Gastrocnemius medialis (tissue), 4 donors: ENCODE measurements around the gene DDX27. TPM values are rescaled to one million over a fixed set of nuclear protein-coding genes. Genes with fewer than 3 reads are reported as not detected.
A peak's percentile ranks its signal among the peaks of the same experiment; 100 is the strongest.
"Not testable (repeated sequence)": the region's sequence is repeated elsewhere in the genome, so short reads cannot be mapped to it uniquely, and the experiment has no call there.

Experiments used
- ATAC-seq, 2 donors: fragments of 150-250 bp; one replicate each; pipeline ENCODE4 v1.9.1; 2016
- DNase-seq, 2 donors: peaks; one replicate each; pipeline ENCODE4 v3.0.0-alpha.2; 2019
- H3K27ac ChIP-seq, 4 donors: fragments of 200-600 bp; sonication (generic); 1 replicate in 1 of 4; 2 replicates in 3 of 4; pipeline ENCODE4 v1.5.1; 2016 to 2018; ENCODE audit warnings: mild to moderate bottlenecking in 2 of 4, moderate library complexity in 1 of 4
- H3K27me3 ChIP-seq, 3 donors: fragments of 200-600 bp; sonication (generic) in 2 of 3; 1 replicate in 1 of 3; 2 replicates in 2 of 3; pipeline versions ENCODE4 v1.5.1 to v1.6.0; 2016 to 2019; ENCODE audit warnings: mild to moderate bottlenecking in 1 of 3, moderate library complexity in 1 of 3
- H3K36me3 ChIP-seq, 2 donors: fragments of 200-600 bp; sonication (generic) in 1 of 2; one replicate each; pipeline ENCODE4 v1.5.1; 2017 to 2018
- H3K4me1 ChIP-seq, 2 donors: fragments of 200-600 bp; sonication (generic) in 1 of 2; one replicate each; pipeline ENCODE4 v1.5.1; 2016 to 2017; ENCODE audit warnings: mild to moderate bottlenecking in 2 of 2
- H3K4me3 ChIP-seq, 4 donors: fragments of 200-600 bp; sonication (generic) in 3 of 4; 1 replicate in 1 of 4; 2 replicates in 3 of 4; pipeline ENCODE4 v1.5.1; 2016 to 2019; ENCODE audit warnings: mild to moderate bottlenecking in 2 of 4
- H3K9me3 ChIP-seq, 3 donors: fragments of 200-600 bp; sonication (generic) in 2 of 3; 1 replicate in 1 of 3; 2 replicates in 2 of 3; pipeline ENCODE4 v1.5.1; 2016 to 2019
- POLR2A ChIP-seq, 2 donors: fragments of 450-650 bp; IDR thresholded peaks; one replicate each; pipeline ENCODE4 v1.6.1; 2017; ENCODE audit warnings: antibody characterized with exemption in 2 of 2, mild to moderate bottlenecking in 2 of 2, moderate library complexity in 2 of 2
- in situ Hi-C, 4 donors: fragments of 200-750 bp; cut with MboI; loops; one replicate each; pipeline versions ENCODE4 v1.15.0 to v1.8.0; 2017; ENCODE audit warnings: low sequenced_read_pairs in 4 of 4
- intact Hi-C: fragments of 100-400 bp; cut with DNase I; formaldehyde crosslinking; loops from one replicate; pipeline ENCODE4 v1.15.1; 2023; ENCODE audit warnings: low total_unique reads
- total RNA-seq, 4 donors: library from RNA; depleted of rRNA; stranded (reverse); fragments of >200 nt; gene quantifications; one replicate each; pipeline versions ENCODE4 v1.1.0 to v1.2.3, GENCODE V29; 2016
- TF ChIP-seq, protein P1 (sequence below), 5 experiments: fragments of 450-650 bp in 3 of 5; fragments of 200-600 bp in 2 of 5; sonication (generic) in 2 of 5; IDR thresholded peaks in 4 of 5; conservative IDR thresholded peaks in 1 of 5; 1 replicate in 4 of 5; 2 replicates in 1 of 5; pipeline ENCODE4 v1.5.1; 2016 to 2019; ENCODE audit warnings: antibody characterized with exemption in 5 of 5, mild to moderate bottlenecking in 3 of 5, moderate library complexity in 3 of 5

The DDX27 gene
- total RNA-seq, 4 donors from 2014 or later = 12.6 to 39.7 (median 23.3) TPM

DNA sequence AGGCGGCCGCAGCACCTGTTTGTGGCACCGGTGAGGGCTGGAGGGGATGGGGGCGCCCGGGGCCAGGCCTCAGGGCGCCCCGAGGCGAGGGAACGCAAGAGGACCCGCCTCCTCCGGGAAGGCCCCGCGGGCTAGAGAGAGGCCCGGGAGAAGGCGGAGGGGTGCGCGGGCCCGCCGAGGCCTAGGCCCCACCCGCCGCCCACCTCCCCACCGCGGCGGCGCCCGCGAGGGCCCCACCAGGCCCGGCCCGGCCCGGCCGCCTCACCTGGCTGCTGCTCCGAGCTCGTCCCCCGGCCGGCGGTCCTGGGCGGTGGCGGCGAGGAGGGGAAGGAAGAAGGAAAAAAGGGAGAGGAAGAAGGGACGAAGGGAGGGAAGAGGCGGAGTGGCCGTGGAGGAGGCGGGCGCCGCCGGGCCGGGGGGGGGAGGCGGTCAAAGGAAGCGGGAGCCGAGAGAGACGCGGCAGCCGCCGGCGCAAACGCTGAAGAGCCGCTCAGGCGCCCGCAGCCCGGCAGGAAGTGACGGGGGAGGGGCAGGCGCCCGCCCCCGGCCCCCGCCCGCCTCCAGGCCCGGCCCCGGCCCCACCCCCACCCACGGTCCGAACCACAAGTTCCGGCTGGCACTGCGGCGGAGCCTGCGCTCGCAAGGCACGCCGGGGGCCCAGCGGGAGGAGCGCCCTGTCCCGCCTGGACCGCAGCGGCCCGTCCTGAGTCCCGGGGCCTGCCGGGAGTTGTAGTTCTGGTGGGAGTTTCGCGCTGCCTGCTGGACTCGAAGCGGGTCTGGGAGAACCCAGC is 31.2 kb upstream of the DDX27 start, which contains the start of gene STAU1:
Gene STAU1, minus strand, starts transcription at position 484 of the 791 bp plus-strand sequence. CDS start 22,133 bp downstream, outside the sequence.
- peak within 1 kb of the TSS; percentile 84 to 98 (median 92) for H3K27ac ChIP-seq
- DNase-seq (peak; percentile 93 to 95), ATAC-seq (peak; percentile 88 to 89)
- no peaks in the 10 kb centered on the region for H3K36me3 ChIP-seq
- H3K27me3 ChIP-seq = no peaks in the 10 kb centered on the region
- in situ Hi-C loops = no loop called here
- intact Hi-C loops = loop anchor here (1.0 kb wide), 3 partner anchors 31 to 142 kb away; partner anchors contain the start of genes CSE1L, DDX27 and ZNFX1
- H3K4me1 ChIP-seq = peaks cover 16 to 30% of the 10 kb centered on the region in 2 donors
- H3K9me3 ChIP-seq = no peaks in the 10 kb centered on the region
- H3K4me3 ChIP-seq = peak within 1 kb of the TSS; percentile 74 to 83 (median 82)
- TF ChIP-seq POLR2A (IDR thresholded peaks at IDR 0.05) = peak; percentile 80 to 86
- TF ChIP-seq, protein P1, sequence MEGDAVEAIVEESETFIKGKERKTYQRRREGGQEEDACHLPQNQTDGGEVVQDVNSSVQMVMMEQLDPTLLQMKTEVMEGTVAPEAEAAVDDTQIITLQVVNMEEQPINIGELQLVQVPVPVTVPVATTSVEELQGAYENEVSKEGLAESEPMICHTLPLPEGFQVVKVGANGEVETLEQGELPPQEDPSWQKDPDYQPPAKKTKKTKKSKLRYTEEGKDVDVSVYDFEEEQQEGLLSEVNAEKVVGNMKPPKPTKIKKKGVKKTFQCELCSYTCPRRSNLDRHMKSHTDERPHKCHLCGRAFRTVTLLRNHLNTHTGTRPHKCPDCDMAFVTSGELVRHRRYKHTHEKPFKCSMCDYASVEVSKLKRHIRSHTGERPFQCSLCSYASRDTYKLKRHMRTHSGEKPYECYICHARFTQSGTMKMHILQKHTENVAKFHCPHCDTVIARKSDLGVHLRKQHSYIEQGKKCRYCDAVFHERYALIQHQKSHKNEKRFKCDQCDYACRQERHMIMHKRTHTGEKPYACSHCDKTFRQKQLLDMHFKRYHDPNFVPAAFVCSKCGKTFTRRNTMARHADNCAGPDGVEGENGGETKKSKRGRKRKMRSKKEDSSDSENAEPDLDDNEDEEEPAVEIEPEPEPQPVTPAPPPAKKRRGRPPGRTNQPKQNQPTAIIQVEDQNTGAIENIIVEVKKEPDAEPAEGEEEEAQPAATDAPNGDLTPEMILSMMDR (IDR thresholded peaks at IDR 0.05 in 4 of 5, conservative IDR thresholded peaks at IDR 0.05 in 1 of 5) = no peak

DNA sequence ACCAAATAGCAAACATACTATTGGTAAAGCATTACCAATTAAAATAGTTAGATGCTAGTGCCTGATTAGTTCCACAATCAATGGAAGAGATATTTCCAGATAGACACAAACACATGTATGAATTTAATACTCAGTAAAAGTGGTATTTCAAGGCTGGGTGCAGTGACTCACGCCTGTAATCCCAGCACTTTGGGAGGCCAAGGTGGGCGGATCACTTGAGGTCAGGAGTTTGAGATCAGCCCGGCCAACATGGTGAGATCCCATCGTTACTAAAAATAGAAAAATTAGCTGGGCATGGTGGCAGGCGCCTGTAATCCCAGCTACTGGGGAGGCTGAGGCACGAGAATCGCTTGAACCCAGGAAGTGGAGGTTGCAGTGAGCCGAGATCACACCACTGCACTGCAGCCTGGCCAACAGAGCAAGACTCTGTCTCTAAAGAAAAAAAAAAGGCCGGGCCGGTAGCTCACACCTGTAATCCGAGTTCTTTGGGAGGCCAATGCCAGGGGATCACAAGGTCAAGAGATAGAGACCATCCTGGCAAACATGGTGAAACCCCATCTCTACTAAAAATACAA is 26.2 kb upstream of the DDX27 start:
- in situ Hi-C loops, DNase-seq, H3K4me3 ChIP-seq, ATAC-seq, H3K27ac ChIP-seq, H3K27me3 ChIP-seq, intact Hi-C loops, H3K36me3 ChIP-seq, H3K4me1 ChIP-seq, H3K9me3 ChIP-seq: not testable (repeated sequence)

DNA sequence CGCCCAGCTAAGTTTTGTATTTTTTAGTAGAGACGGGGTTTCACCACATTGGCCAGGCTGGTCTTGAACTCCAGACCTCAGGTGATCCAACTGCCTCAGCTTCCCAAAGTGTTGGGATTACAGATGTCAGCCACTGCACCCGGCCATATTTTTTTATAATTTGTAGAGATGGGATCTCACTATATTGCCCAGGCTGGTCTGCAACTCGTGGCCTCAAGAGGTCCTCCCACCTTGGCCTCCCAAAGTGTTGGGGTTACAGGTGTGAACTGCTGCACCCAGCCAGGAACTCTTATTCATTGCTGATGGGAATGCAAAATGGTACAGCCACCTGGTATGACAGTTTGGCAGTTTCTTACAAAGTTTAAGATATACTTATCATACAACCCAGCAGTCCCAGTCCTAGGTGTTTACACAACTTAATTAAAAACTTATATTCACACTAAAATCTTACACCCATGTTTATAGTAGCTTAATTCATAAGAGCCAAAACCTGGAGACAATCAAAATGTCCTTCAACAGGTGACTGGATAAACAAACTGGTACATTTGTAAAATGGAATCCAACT is 19.4 kb upstream of the DDX27 start:
- no peaks in the 10 kb centered on the region for H3K27me3 ChIP-seq
- in situ Hi-C loops = no loop called here
- no peak overlapping the region for H3K27ac ChIP-seq
- intact Hi-C loops = no loop called here
- no peaks in the 10 kb centered on the region for H3K9me3 ChIP-seq
- no peak overlapping the region for H3K4me3 ChIP-seq
- DNase-seq = no peak
- TF ChIP-seq, protein P1 (IDR thresholded peaks at IDR 0.05 in 4 of 5, conservative IDR thresholded peaks at IDR 0.05 in 1 of 5) = no peak
- TF ChIP-seq POLR2A (IDR thresholded peaks at IDR 0.05) = no peak
- H3K4me1 ChIP-seq = no peaks in the 10 kb centered on the region
- H3K36me3 ChIP-seq = no peaks in the 10 kb centered on the region
- ATAC-seq = no peak

DNA sequence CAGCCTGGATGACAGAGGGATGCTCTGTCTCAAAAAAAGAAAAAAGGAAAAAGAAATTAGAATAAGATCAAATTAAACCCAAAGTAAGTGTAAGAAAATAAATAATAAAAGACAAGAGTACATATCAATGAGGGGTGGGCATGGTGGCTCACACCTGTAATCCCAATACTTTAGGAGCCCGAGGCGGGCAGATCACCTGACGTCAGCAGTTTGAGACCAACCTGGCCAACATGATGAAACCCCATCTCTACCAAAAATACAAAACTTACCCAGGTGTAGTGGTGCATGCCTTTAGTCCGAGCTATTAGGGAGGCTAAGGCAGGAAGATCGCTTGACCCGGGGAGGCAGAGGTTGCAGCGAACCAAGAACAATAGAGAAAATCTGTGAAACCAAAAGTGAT is 16.2 kb upstream of the DDX27 start:
- H3K9me3 ChIP-seq = no peaks in the 10 kb centered on the region
- intact Hi-C loops = no loop called here
- no peaks in the 10 kb centered on the region for H3K27me3 ChIP-seq
- DNase-seq (no peak), ATAC-seq (no peak)
- in situ Hi-C loops = no loop called here
- H3K4me3 ChIP-seq = no peak overlapping the region
- no peaks in the 10 kb centered on the region for H3K4me1 ChIP-seq
- H3K27ac ChIP-seq = no peak overlapping the region
- no peaks in the 10 kb centered on the region for H3K36me3 ChIP-seq
- TF ChIP-seq POLR2A (IDR thresholded peaks at IDR 0.05) = no peak
- TF ChIP-seq, protein P1 (IDR thresholded peaks at IDR 0.05 in 4 of 5, conservative IDR thresholded peaks at IDR 0.05 in 1 of 5) = no peak

DNA sequence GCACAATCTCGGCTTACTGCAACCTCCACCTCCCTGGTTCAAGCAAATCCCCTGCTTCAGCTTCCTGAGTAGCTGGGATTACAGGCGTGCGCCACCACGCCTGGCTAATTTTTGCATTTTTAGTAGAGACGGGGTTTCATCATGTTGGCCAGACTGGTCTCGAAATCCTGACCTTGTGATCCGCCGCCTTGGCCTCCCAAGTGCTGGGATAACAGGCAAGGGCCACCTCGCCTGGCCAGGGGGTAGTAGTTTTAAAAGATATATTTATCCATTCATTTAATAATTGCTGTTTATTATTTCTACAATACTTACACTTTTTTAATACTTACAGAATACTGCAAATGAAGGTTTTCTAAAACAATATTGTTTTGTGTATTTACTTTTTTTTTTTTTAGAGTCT is 15.5 kb upstream of the DDX27 start:
- Histone ChIP-seq H3K4me1 (no peaks in the 10 kb centered on the region), H3K36me3 (no peaks in the 10 kb centered on the region), H3K27me3 (no peaks in the 10 kb centered on the region), H3K4me3 (no peak overlapping the region), H3K9me3 (no peaks in the 10 kb centered on the region), H3K27ac (no peak overlapping the region)
- intact Hi-C loops = no loop called here
- no peak for DNase-seq
- TF ChIP-seq POLR2A (IDR thresholded peaks at IDR 0.05) = no peak
- TF ChIP-seq, protein P1 (IDR thresholded peaks at IDR 0.05 in 4 of 5, conservative IDR thresholded peaks at IDR 0.05 in 1 of 5) = no peak
- in situ Hi-C loops = no loop called here
- no peak for ATAC-seq
